ENCODE data around the gene NFKBIE. TPM values are rescaled to one million over a fixed set of nuclear protein-coding genes. Genes with fewer than 3 reads are reported as not detected.

NFKBIE gene
- total and polyA plus RNA-seq, 2 donors (not counting 1 experiment from before 2014, with no cell fraction given) = 46.5 to 90.0 TPM

DNA sequence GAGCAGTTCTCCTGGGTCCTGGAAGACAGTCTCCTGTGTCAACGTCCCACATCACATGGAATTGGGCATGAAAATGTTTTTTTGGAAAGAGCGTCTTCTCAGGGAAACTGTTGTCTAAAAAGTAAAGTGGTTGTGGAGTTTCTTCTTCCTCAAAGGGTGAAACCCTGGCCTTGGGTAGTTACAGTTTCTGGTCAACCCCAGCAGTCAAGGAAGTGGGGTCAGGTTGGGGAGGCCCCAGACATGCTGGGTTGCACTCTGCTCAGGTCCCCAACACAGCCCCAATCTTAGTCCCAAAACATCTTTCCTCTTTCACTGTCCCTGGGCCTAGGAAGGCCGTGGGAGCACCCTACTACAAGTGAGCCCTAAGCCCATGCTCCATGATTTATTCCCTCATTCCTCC is 996 bp upstream of the NFKBIE start:
- TF ChIP-seq, protein P1, sequence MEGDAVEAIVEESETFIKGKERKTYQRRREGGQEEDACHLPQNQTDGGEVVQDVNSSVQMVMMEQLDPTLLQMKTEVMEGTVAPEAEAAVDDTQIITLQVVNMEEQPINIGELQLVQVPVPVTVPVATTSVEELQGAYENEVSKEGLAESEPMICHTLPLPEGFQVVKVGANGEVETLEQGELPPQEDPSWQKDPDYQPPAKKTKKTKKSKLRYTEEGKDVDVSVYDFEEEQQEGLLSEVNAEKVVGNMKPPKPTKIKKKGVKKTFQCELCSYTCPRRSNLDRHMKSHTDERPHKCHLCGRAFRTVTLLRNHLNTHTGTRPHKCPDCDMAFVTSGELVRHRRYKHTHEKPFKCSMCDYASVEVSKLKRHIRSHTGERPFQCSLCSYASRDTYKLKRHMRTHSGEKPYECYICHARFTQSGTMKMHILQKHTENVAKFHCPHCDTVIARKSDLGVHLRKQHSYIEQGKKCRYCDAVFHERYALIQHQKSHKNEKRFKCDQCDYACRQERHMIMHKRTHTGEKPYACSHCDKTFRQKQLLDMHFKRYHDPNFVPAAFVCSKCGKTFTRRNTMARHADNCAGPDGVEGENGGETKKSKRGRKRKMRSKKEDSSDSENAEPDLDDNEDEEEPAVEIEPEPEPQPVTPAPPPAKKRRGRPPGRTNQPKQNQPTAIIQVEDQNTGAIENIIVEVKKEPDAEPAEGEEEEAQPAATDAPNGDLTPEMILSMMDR (IDR thresholded peaks at IDR 0.05) = no peak
- TF ChIP-seq EZH2 (IDR thresholded peaks at IDR 0.05; ENCODE audit: borderline replicate concordance, insufficient read depth, low read depth, low read length, poor library complexity, severe bottlenecking) = no peak
- no peaks in the 10 kb centered on the region for H3K9me3 ChIP-seq (ENCODE audit: control extremely low read depth in 1 of 3, control insufficient read depth in 2 of 3, insufficient read depth in 1 of 3, low read length in 2 of 3)
- peaks cover 36% of the 10 kb centered on the region for H3K79me2 ChIP-seq (ENCODE audit: control insufficient read depth, insufficient read depth, low read length)
- CTCF ChIA-PET = interaction anchor here (0.7 to 5.5 kb wide), 10 partner anchors 9 to 93 kb away, joined by 3 to 107 read pairs (median 10); partner anchors contain the start of genes AARS2 and SLC35B2
- WGBS (ENCODE audit: insufficient coverage) = 35% methylated on average over 3 of the region's 3 CpGs
- Mint-ChIP-seq H3K27me3 (peaks cover 12% of the 10 kb centered on the region), H3K9me3 (ENCODE audit: insufficient read depth) (no peaks in the 10 kb centered on the region), H3K4me3 (peak overlapping the region; percentile 100), H3K4me1 (peaks cover 61% of the 10 kb centered on the region), H3K27ac (peak overlapping the region; percentile 100)
- ATAC-seq (ENCODE audit: low read depth) (no peak), DNase-seq (peak; percentile 73)
- H2AFZ ChIP-seq (ENCODE audit: insufficient read depth, low read depth, low read length, poor library complexity, severe bottlenecking) = no peak overlapping the region
- POLR2A ChIA-PET = interaction anchor here (0.6 to 7.9 kb wide), 2 partner anchors 19 to 25 kb away, joined by 5 to 105 read pairs; partner anchors contain the start of gene HSP90AB1
- H3K4me1 ChIP-seq (ENCODE audit: control insufficient read depth in 2 of 2, insufficient read depth in 2 of 2, low read length in 2 of 2) = peaks cover 40 to 55% of the 10 kb centered on the region in 2 donors
- peak overlapping the region; percentile 96 to 98 for H3K27ac ChIP-seq (ENCODE audit: low read length in 2 of 2)
- H3K4me2 ChIP-seq (replicated peaks; ENCODE audit: low read depth, low read length, poor library complexity, severe bottlenecking) = peak overlapping the region; percentile 95
- peaks cover 0 to 17% (median 6%) of the 10 kb centered on the region in 4 experiments for H3K27me3 ChIP-seq (replicated peaks in 1 of 4; ENCODE audit: control extremely low read depth in 1 of 4, control insufficient read depth in 3 of 4, insufficient read depth in 4 of 4, low read length in 3 of 4)
- peaks cover 0 to 18% of the 10 kb centered on the region in 2 experiments for H3K36me3 ChIP-seq (replicated peaks in 1 of 2; ENCODE audit: control extremely low read depth in 1 of 2, control insufficient read depth in 1 of 2, extremely low read depth in 1 of 2, insufficient read depth in 2 of 2, low read length in 1 of 2)
- H3K9ac ChIP-seq (ENCODE audit: low read length) = peak overlapping the region; percentile 40
- H4K20me1 ChIP-seq (ENCODE audit: control insufficient read depth, insufficient read depth, low read length, poor library complexity, severe bottlenecking) = peaks cover 21% of the 10 kb centered on the region
- intact Hi-C loops (cut with micrococcal nuclease) = loop anchor here (5.0 kb wide), 1 partner anchor 121 kb away; the partner anchor contains the start of gene CDC5L
- H3K4me3 ChIP-seq (ENCODE audit: control extremely low read depth in 1 of 5, extremely low read depth in 1 of 5, insufficient read depth in 1 of 5, low read depth in 2 of 5, low read length in 4 of 5) = peak overlapping the region in 2 of 5 experiments; percentile 98

DNA sequence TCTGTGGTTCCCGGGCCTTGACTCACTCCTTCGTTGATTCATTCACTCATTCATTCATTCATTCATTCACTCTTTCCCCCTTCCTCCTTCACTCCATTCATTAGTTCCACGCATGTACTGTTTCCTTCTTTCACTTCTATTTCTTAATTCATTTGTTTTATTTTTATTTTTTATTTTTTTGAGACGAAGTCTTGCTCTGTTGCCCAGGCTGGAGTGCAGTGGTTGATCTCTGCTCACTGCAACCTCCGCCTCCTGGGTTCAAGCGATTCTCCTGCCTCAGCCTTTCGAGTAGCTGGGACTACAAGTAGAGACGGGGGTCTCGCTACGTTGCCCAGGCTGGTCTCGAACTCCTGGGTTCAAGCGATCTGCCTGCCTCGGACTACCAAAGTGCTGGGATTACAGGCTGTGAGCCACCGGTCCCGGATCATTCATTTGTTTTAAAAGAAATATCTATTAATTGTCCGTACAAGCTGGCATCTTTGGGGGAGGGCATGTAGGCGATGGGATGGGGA is 427 bp upstream of the NFKBIE start:
- H3K27ac ChIP-seq (ENCODE audit: low read length in 2 of 2) = peak overlapping the region; percentile 96 to 98
- ChIA-PET CTCF (interaction anchor here (2.3 to 5.5 kb wide), 3 partner anchors 10 to 47 kb away, joined by 10 to 107 read pairs (median 16); partner anchors contain the start of gene AARS2), POLR2A (interaction anchor here (7.9 kb wide), 1 partner anchor 19 kb away, joined by 105 read pairs; the partner anchor contains the start of gene HSP90AB1)
- H3K4me1 Mint-ChIP-seq = peaks cover 63% of the 10 kb centered on the region
- TF ChIP-seq, protein P1 (IDR thresholded peaks at IDR 0.05) = no peak
- TF ChIP-seq EZH2 (IDR thresholded peaks at IDR 0.05; ENCODE audit: borderline replicate concordance, insufficient read depth, low read depth, low read length, poor library complexity, severe bottlenecking) = no peak
- peak overlapping the region; percentile 100 for H3K27ac Mint-ChIP-seq
- peak overlapping the region; percentile 95 for H3K4me2 ChIP-seq (replicated peaks; ENCODE audit: low read depth, low read length, poor library complexity, severe bottlenecking)
- intact Hi-C loops (cut with micrococcal nuclease) = loop anchor here (1.0 to 5.0 kb wide), 4 partner anchors 8 to 122 kb away; partner anchors contain the start of genes AARS2, CDC5L and SLC35B2
- DNase-seq = no peak
- H4K20me1 ChIP-seq (ENCODE audit: control insufficient read depth, insufficient read depth, low read length, poor library complexity, severe bottlenecking) = peaks cover 27% of the 10 kb centered on the region
- no peaks in the 10 kb centered on the region for H3K9me3 ChIP-seq (ENCODE audit: control extremely low read depth in 1 of 3, control insufficient read depth in 2 of 3, insufficient read depth in 1 of 3, low read length in 2 of 3)
- peaks cover 42 to 56% of the 10 kb centered on the region in 2 donors for H3K4me1 ChIP-seq (ENCODE audit: control insufficient read depth in 2 of 2, insufficient read depth in 2 of 2, low read length in 2 of 2)
- H3K4me3 ChIP-seq (ENCODE audit: control extremely low read depth in 1 of 5, extremely low read depth in 1 of 5, insufficient read depth in 1 of 5, low read depth in 2 of 5, low read length in 4 of 5) = peak overlapping the region in 4 of 5 experiments; percentile 36 to 98 (median 98)
- peaks cover 0 to 13% (median 4%) of the 10 kb centered on the region in 4 experiments for H3K27me3 ChIP-seq (replicated peaks in 1 of 4; ENCODE audit: control extremely low read depth in 1 of 4, control insufficient read depth in 3 of 4, insufficient read depth in 4 of 4, low read length in 3 of 4)
- no peak for ATAC-seq (ENCODE audit: low read depth)
- H3K79me2 ChIP-seq (ENCODE audit: control insufficient read depth, insufficient read depth, low read length) = peaks cover 41% of the 10 kb centered on the region
- H3K27me3 Mint-ChIP-seq = peaks cover 8% of the 10 kb centered on the region
- no peaks in the 10 kb centered on the region for H3K9me3 Mint-ChIP-seq (ENCODE audit: insufficient read depth)
- H3K36me3 ChIP-seq (replicated peaks in 1 of 2; ENCODE audit: control extremely low read depth in 1 of 2, control insufficient read depth in 1 of 2, extremely low read depth in 1 of 2, insufficient read depth in 2 of 2, low read length in 1 of 2) = peaks cover 1 to 23% of the 10 kb centered on the region in 2 experiments
- WGBS (ENCODE audit: insufficient coverage) = 37% methylated on average over 11 of the region's 17 CpGs
- H3K4me3 Mint-ChIP-seq = peak overlapping the region; percentile 100
- no peak overlapping the region for H2AFZ ChIP-seq (ENCODE audit: insufficient read depth, low read depth, low read length, poor library complexity, severe bottlenecking)
- peak overlapping the region; percentile 93 for H3K9ac ChIP-seq (ENCODE audit: low read length)
